Measurements from ENCODE around the gene SPNS3.

The SPNS3 gene

GRCh38 chr17:4511199-4511932 is 77.6 kb downstream of the SPNS3 start:
- no peak for DNase-seq

- no peak for DNase-seq
These were observed 78.7 kb downstream of the SPNS3 start for GRCh38 chr17:4512156-4513112.

GRCh38 chr17:4513113-4514032 is 79.6 kb downstream of the SPNS3 start:
- no peak for DNase-seq

- no peak for DNase-seq
These were observed 80.5 kb downstream of the SPNS3 start for GRCh38 chr17:4514206-4514605.

- no peak for DNase-seq
These were observed 81.0 kb downstream of the SPNS3 start for GRCh38 chr17:4514779-4515178.

GRCh38 chr17:4515501-4515900 is 81.8 kb downstream of the SPNS3 start:
- DNase-seq, result no peak

GRCh38 chr17:4516735-4517134 is 83.0 kb downstream of the SPNS3 start:
- no peak for DNase-seq

GRCh38 chr17:4518901-4519300 is 85.2 kb downstream of the SPNS3 start:
- DNase-seq, result no peak

- no peak for DNase-seq
These were observed 85.6 kb downstream of the SPNS3 start for GRCh38 chr17:4519361-4519788.

- DNase-seq, result no peak
These were observed 86.5 kb downstream of the SPNS3 start for GRCh38 chr17:4520060-4520893.

DNA sequence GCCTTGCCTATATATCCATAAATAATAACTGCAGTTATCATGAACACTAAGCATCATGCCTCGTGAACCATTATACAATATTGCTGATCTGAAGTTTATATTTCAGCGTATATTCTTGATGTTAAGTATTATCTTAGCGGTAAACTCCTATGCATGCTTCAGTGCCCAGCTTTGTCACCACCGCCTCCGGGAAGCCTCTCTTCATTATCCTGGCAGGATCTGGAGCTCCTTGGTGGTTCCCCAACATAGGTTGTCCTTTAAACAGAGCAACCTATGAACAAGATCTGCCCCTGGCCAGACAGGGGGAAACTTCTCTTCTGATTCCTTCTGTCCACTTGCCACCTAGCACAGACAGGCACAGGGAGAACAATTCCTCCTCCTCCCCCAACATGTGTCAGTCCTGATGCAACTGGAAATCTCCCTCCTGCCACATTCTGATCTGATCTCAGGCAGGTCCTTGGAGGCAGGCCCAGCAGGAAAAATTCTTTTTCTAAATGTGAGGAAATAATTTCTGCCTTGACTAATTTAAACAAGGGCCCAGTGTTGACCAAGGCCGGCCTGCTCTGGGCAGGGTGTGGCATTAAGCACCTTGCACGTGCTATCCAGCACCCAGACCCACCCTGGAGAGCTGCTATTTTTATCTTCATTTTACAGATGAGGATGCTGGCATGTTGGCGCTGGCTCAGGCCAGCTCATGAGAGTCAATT is 87.3 kb downstream of the SPNS3 start:
- no peak for DNase-seq

- DNase-seq, result no peak
These were observed 88.9 kb downstream of the SPNS3 start for GRCh38 chr17:4522661-4523060.

DNA sequence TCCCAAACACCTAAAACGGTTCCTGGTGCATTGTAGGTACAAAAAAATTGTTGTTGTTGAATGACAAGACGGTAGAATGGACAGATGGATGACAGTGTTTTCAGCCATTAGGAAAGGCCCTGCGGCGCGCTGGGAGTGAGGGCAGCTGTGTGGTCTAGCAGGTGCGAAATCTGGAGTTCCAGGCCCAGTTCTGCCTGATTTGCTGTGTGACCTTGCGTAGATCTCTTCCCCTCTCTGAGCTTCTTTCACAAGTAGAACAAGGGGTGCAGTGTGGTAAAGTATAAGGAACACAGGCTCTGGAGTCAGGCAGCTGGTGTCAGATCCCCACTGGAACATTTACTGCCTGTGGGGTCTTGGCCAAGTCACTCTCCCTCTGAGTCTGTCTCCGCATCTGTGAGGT is 90.2 kb downstream of the SPNS3 start:
- DNase-seq, result no peak

GRCh38 chr17:4525691-4526397 is 92.1 kb downstream of the SPNS3 start:
- no peak for DNase-seq

- DNase-seq, result no peak
These were observed 93.4 kb downstream of the SPNS3 start for GRCh38 chr17:4527134-4527533.

GRCh38 chr17:4527566-4528125 is 93.9 kb downstream of the SPNS3 start:
- DNase-seq, result no peak

GRCh38 chr17:4529533-4530152 is 95.9 kb downstream of the SPNS3 start:
- no peak for DNase-seq

- no peak for DNase-seq
These were observed 97.3 kb downstream of the SPNS3 start for GRCh38 chr17:4530799-4531730.
